WI38 (cell line): ENCODE results near the gene DST.

ENCODE experiments used
- H3K4me3 ChIP-seq: 2 replicates; pipeline ENCODE4 v1.5.1; 2011; ENCODE audit warnings: low read depth, mild to moderate bottlenecking, control low read depth, low read length
- TF ChIP-seq, protein P1 (sequence below): IDR thresholded peaks from 2 replicates; pipeline ENCODE4 v1.5.1; 2012; ENCODE audit warnings: low read depth, mild to moderate bottlenecking, control low read depth, low read length

Gene DST

GRCh38 chr6:56424064-56424463, 218.6 kb downstream of the DST start:
- H3K4me3 ChIP-seq, result no peak overlapping the region
- TF ChIP-seq, protein P1, sequence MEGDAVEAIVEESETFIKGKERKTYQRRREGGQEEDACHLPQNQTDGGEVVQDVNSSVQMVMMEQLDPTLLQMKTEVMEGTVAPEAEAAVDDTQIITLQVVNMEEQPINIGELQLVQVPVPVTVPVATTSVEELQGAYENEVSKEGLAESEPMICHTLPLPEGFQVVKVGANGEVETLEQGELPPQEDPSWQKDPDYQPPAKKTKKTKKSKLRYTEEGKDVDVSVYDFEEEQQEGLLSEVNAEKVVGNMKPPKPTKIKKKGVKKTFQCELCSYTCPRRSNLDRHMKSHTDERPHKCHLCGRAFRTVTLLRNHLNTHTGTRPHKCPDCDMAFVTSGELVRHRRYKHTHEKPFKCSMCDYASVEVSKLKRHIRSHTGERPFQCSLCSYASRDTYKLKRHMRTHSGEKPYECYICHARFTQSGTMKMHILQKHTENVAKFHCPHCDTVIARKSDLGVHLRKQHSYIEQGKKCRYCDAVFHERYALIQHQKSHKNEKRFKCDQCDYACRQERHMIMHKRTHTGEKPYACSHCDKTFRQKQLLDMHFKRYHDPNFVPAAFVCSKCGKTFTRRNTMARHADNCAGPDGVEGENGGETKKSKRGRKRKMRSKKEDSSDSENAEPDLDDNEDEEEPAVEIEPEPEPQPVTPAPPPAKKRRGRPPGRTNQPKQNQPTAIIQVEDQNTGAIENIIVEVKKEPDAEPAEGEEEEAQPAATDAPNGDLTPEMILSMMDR, result no peak

GRCh38 chr6:56420296-56420695, 222.4 kb downstream of the DST start:
- no peak overlapping the region for H3K4me3 ChIP-seq
- TF ChIP-seq, protein P1, result no peak

DNA sequence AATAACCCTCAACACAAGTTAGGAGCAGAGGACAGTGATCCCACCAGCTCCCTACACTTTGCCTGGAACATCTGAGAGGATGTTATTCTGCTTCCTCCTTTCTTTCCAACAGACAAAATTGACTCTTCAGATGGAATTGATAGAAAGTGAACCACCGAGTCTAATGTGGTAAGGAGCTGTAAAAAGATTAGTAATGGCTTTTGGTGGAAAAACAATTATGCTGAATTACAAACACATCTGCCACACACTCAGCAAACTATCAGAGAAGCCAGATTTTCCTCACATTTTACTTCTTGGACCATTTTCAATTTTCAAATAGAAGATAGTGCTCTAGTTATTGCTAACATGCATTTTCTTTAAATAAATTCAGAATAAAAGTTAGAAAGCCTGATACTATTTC, 223.5 kb downstream of the DST start:
- no peak overlapping the region for H3K4me3 ChIP-seq
- TF ChIP-seq, protein P1, result no peak

DNA sequence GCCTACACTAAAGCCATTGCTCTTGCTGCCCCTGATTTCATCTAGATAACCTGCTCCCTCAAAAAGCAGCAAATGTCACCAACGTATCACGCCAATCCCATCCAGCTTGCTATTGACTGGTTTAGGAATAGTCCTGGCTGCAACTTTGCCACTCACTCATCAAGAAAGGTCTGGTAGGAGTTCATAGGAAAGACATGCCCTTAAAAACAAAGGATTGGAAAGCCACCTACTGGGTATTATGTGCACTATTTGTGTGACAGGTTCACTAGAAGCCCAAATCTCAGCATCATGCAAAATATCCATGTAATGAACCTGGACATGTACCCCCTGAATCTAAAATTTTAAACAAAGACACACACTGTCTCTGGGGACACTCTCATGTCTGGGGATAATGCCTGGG, 224.9 kb downstream of the DST start:
- TF ChIP-seq, protein P1, result no peak
- no peak overlapping the region for H3K4me3 ChIP-seq

GRCh38 chr6:56416247-56416646, 226.4 kb downstream of the DST start:
- H3K4me3 ChIP-seq, result no peak overlapping the region
- TF ChIP-seq, protein P1, result no peak

DNA sequence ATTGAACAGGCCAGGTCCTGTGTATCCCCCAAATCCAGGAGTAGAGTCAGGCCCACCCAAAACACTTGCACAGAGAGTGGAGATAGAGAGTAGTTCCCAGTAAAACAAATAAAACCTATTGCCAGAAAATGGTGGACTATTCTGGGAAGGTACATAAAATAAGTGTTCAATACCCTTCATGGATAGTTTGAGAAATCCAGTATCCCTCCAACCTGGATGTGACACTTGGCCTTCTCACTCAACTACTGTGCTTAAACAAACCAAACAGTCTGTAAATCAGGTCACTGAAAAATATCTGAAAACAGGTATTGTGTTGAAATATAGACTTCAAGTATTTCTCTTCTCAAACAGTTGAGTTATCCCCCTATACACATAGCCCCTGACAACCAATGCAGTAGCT, 233.7 kb downstream of the DST start:
- H3K4me3 ChIP-seq, result no peak overlapping the region
- TF ChIP-seq, protein P1, result no peak
